ENCODE data around the gene STON2.
A peak's percentile ranks its signal among the peaks of the same experiment; 100 is the strongest.

Gene STON2

DNA sequence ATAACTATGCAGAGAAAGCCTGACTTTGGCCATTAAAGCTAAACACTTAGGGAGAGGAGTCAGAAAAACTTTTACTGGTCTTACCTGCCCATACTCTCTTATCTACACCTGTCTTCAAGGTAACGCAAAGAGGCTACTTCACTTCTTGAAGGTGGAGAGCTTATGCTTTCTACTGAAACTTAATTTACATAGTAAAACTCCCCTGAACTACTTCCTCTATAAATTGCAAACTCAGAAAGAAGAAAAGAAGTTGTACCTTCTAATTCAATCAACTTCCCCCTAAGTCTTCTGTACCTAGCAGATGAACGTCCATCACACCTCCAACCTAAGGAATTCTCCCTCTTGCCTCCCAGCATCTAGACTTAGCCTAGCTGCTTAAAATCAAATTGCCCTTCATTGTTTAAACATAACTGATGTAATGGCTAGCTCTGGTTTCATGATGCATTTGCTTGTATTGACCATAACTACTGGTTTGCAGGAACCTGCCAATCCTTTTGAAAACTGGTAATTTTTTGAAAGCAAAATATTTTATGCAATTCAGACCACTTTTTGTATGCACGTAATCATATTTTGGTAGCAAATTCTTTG is 87.7 kb downstream of the STON2 start:
- H3K9me3 ChIP-seq (ENCODE audit: insufficient read depth, low read depth, low read length), result no peaks in the 10 kb centered on the region
- H3K36me3 ChIP-seq (ENCODE audit: insufficient read depth, low read depth, low read length), result no peaks in the 10 kb centered on the region
- H3K27ac ChIP-seq (ENCODE audit: low read length), result no peak overlapping the region
- H3K9ac ChIP-seq (ENCODE audit: low read depth, low read length), result peak overlapping the region; percentile 42; the same call in 1 of the 2 replicates
- no peak overlapping the region for H3K4me3 ChIP-seq (ENCODE audit: low read length)
- H3K27me3 ChIP-seq (ENCODE audit: insufficient read depth, low read length), result no peaks in the 10 kb centered on the region
- peaks cover 68% of the 10 kb centered on the region for H3K4me1 ChIP-seq (ENCODE audit: insufficient read depth, low read length)

- peaks cover 68% of the 10 kb centered on the region for H3K4me1 ChIP-seq (ENCODE audit: insufficient read depth, low read length)
Measured at GRCh38 chr14:81311778-81312177, 88.3 kb downstream of the STON2 start.

GRCh38 chr14:81311141-81311540 is 89.0 kb downstream of the STON2 start:
- Histone ChIP-seq H3K9ac (ENCODE audit: low read depth, low read length) (no peak overlapping the region), H3K4me3 (ENCODE audit: low read length) (no peak overlapping the region), H3K36me3 (ENCODE audit: insufficient read depth, low read depth, low read length) (no peaks in the 10 kb centered on the region), H3K27ac (ENCODE audit: low read length) (no peak overlapping the region), H3K9me3 (ENCODE audit: insufficient read depth, low read depth, low read length) (no peaks in the 10 kb centered on the region), H3K4me1 (ENCODE audit: insufficient read depth, low read length) (peaks cover 64% of the 10 kb centered on the region), H3K27me3 (ENCODE audit: insufficient read depth, low read length) (no peaks in the 10 kb centered on the region)

More at GRCh38 chr14:81311778-81312177, 88.3 kb downstream of the STON2 start:
- Histone ChIP-seq H3K27ac (ENCODE audit: low read length) (no peak overlapping the region), H3K9ac (ENCODE audit: low read depth, low read length) (no peak overlapping the region), H3K9me3 (ENCODE audit: insufficient read depth, low read depth, low read length) (no peaks in the 10 kb centered on the region), H3K4me3 (ENCODE audit: low read length) (no peak overlapping the region), H3K27me3 (ENCODE audit: insufficient read depth, low read length) (no peaks in the 10 kb centered on the region), H3K36me3 (ENCODE audit: insufficient read depth, low read depth, low read length) (no peaks in the 10 kb centered on the region)

DNA sequence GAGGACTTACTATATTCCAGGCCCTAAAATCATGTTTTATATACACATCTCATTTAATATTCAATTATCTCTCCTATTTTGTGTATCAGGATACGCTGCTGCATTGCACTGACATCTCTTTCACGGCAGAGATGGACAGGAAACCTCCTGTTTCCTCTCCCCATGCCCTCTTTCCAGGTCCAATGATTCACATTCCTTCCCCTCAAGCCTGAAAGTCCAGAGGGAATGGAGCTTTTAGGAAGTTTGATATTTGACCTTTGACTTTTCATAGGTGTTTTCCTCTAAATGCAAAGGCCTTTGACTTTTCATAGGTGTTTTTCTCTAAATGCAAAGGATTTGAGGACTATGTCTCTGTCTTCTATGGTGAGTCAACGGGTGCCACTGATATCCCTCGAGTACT is 89.5 kb downstream of the STON2 start:
- no peaks in the 10 kb centered on the region for H3K27me3 ChIP-seq (ENCODE audit: insufficient read depth, low read length)
- no peak overlapping the region for H3K9ac ChIP-seq (ENCODE audit: low read depth, low read length)
- no peak overlapping the region for H3K4me3 ChIP-seq (ENCODE audit: low read length)
- peaks cover 60% of the 10 kb centered on the region for H3K4me1 ChIP-seq (ENCODE audit: insufficient read depth, low read length)
- H3K27ac ChIP-seq (ENCODE audit: low read length), result no peak overlapping the region
- no peaks in the 10 kb centered on the region for H3K9me3 ChIP-seq (ENCODE audit: insufficient read depth, low read depth, low read length)
- no peaks in the 10 kb centered on the region for H3K36me3 ChIP-seq (ENCODE audit: insufficient read depth, low read depth, low read length)

DNA sequence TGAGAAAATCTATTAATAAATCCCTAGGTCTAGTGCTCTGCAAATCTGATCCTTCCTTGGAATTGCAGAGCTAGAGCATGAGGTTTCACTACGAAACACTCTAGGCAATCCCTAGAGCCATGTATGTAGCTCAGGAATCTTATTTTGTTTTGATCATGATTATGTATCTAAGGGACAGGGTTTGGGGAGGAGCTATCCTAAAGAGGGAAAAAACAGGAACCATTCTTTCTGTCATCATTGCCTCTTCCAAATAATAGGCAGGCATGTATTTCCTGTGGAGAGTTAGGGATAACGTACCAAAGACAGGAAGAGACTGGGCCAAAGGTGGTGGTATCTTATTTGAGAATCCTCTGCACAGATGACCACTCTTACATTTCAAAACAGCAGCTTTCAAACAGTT is 90.6 kb downstream of the STON2 start:
- H3K36me3 ChIP-seq (ENCODE audit: insufficient read depth, low read depth, low read length), result no peaks in the 10 kb centered on the region
- no peaks in the 10 kb centered on the region for H3K9me3 ChIP-seq (ENCODE audit: insufficient read depth, low read depth, low read length)
- H3K27me3 ChIP-seq (ENCODE audit: insufficient read depth, low read length), result no peaks in the 10 kb centered on the region
- no peak overlapping the region for H3K9ac ChIP-seq (ENCODE audit: low read depth, low read length)
- H3K27ac ChIP-seq (ENCODE audit: low read length), result no peak overlapping the region
- peaks cover 55% of the 10 kb centered on the region for H3K4me1 ChIP-seq (ENCODE audit: insufficient read depth, low read length)
- no peak overlapping the region for H3K4me3 ChIP-seq (ENCODE audit: low read length)

GRCh38 chr14:81305743-81306142 is 94.4 kb downstream of the STON2 start:
- H3K27ac ChIP-seq (ENCODE audit: low read length), result no peak overlapping the region
- H3K36me3 ChIP-seq (ENCODE audit: insufficient read depth, low read depth, low read length), result no peaks in the 10 kb centered on the region
- H3K9me3 ChIP-seq (ENCODE audit: insufficient read depth, low read depth, low read length), result no peaks in the 10 kb centered on the region
- H3K9ac ChIP-seq (ENCODE audit: low read depth, low read length), result no peak overlapping the region
- H3K27me3 ChIP-seq (ENCODE audit: insufficient read depth, low read length), result no peaks in the 10 kb centered on the region
- no peak overlapping the region for H3K4me3 ChIP-seq (ENCODE audit: low read length)
- H3K4me1 ChIP-seq (ENCODE audit: insufficient read depth, low read length), result peaks cover 26% of the 10 kb centered on the region

DNA sequence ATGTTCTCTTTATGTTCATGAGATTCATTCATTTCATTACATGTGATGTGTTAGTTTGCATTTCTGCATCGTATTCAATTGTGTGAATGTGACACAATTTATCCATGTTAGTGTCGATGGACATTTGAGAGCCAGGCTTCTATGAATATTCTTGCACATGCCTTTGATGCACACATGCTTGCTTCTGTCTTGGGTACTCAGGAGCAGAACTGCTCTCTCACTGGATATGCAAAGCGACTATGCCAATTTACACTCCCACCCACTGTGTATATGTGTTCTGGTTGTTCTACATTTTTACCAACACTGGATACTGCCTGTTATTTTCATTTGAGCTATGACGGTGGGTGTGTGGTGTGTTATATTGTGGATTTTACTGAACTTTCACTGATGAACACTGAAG is 95.1 kb downstream of the STON2 start:
- H3K4me3 ChIP-seq (ENCODE audit: low read length), result no peak overlapping the region
- no peaks in the 10 kb centered on the region for H3K27me3 ChIP-seq (ENCODE audit: insufficient read depth, low read length)
- H3K27ac ChIP-seq (ENCODE audit: low read length), result no peak overlapping the region
- H3K4me1 ChIP-seq (ENCODE audit: insufficient read depth, low read length), result peaks cover 25% of the 10 kb centered on the region
- no peaks in the 10 kb centered on the region for H3K9me3 ChIP-seq (ENCODE audit: insufficient read depth, low read depth, low read length)
- no peak overlapping the region for H3K9ac ChIP-seq (ENCODE audit: low read depth, low read length)
- no peaks in the 10 kb centered on the region for H3K36me3 ChIP-seq (ENCODE audit: insufficient read depth, low read depth, low read length)

GRCh38 chr14:81303258-81303935 is 96.7 kb downstream of the STON2 start:
- H3K27ac ChIP-seq (ENCODE audit: low read length), result no peak overlapping the region
- no peak overlapping the region for H3K9ac ChIP-seq (ENCODE audit: low read depth, low read length)

GRCh38 chr14:81302638-81303037 is 97.5 kb downstream of the STON2 start:
- no peak overlapping the region for H3K4me3 ChIP-seq (ENCODE audit: low read length)
- no peaks in the 10 kb centered on the region for H3K9me3 ChIP-seq (ENCODE audit: insufficient read depth, low read depth, low read length)
- no peak overlapping the region for H3K27ac ChIP-seq (ENCODE audit: low read length)
- H3K9ac ChIP-seq (ENCODE audit: low read depth, low read length), result no peak overlapping the region
- H3K4me1 ChIP-seq (ENCODE audit: insufficient read depth, low read length), result peaks cover 18% of the 10 kb centered on the region
- no peaks in the 10 kb centered on the region for H3K36me3 ChIP-seq (ENCODE audit: insufficient read depth, low read depth, low read length)
- no peaks in the 10 kb centered on the region for H3K27me3 ChIP-seq (ENCODE audit: insufficient read depth, low read length)

More at GRCh38 chr14:81303258-81303935, 96.7 kb downstream of the STON2 start:
- Histone ChIP-seq H3K36me3 (ENCODE audit: insufficient read depth, low read depth, low read length) (no peaks in the 10 kb centered on the region), H3K4me3 (ENCODE audit: low read length) (no peak overlapping the region), H3K27me3 (ENCODE audit: insufficient read depth, low read length) (no peaks in the 10 kb centered on the region), H3K9me3 (ENCODE audit: insufficient read depth, low read depth, low read length) (no peaks in the 10 kb centered on the region), H3K4me1 (ENCODE audit: insufficient read depth, low read length) (peaks cover 20% of the 10 kb centered on the region)

DNA sequence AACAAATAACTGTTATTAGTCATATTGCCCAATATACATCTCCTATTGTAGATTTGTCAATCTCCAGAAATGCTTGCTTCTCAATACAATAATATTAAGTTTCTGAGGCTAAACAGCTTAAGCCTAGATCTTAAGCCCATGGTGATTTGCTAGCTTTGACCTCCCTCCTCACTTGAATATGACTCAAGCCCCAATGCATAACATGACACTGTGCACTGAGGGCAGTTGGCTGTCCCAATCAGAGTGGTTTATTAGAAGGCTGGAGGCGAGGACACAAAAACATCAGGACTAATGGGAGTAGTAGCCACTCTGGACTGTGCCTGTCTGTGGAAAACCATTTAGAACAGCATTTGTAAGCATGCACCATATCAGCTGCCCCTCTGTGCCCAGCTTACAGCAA is 98.3 kb downstream of the STON2 start:
- Histone ChIP-seq H3K4me3 (ENCODE audit: low read length) (no peak overlapping the region), H3K27me3 (ENCODE audit: insufficient read depth, low read length) (no peaks in the 10 kb centered on the region), H3K36me3 (ENCODE audit: insufficient read depth, low read depth, low read length) (no peaks in the 10 kb centered on the region), H3K27ac (ENCODE audit: low read length) (no peak overlapping the region), H3K4me1 (ENCODE audit: insufficient read depth, low read length) (peaks cover 11% of the 10 kb centered on the region), H3K9me3 (ENCODE audit: insufficient read depth, low read depth, low read length) (no peaks in the 10 kb centered on the region), H3K9ac (ENCODE audit: low read depth, low read length) (no peak overlapping the region)

DNA sequence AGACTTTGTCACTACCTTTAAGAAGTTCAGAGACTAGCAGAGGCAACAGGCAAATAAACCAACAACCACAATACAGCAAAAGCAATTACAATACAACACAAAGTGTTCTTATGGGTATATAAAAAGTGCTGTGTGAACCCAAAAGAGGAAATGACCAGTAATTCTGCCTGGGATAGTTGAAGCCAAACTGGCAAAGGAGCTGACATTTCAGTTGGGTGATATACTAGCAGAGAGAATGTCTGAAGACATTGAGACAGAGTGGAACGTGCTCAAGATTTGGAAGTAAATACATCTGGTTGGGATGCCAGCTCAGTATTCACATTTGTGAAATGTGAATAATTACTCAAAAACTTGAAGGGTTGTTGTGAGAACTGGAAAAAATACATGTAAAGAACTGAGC is 98.8 kb downstream of the STON2 start:
- no peak overlapping the region for H3K4me3 ChIP-seq (ENCODE audit: low read length)
- no peaks in the 10 kb centered on the region for H3K36me3 ChIP-seq (ENCODE audit: insufficient read depth, low read depth, low read length)
- peaks cover 11% of the 10 kb centered on the region for H3K4me1 ChIP-seq (ENCODE audit: insufficient read depth, low read length)
- no peaks in the 10 kb centered on the region for H3K27me3 ChIP-seq (ENCODE audit: insufficient read depth, low read length)
- H3K9ac ChIP-seq (ENCODE audit: low read depth, low read length), result no peak overlapping the region
- H3K27ac ChIP-seq (ENCODE audit: low read length), result no peak overlapping the region
- no peaks in the 10 kb centered on the region for H3K9me3 ChIP-seq (ENCODE audit: insufficient read depth, low read depth, low read length)

DNA sequence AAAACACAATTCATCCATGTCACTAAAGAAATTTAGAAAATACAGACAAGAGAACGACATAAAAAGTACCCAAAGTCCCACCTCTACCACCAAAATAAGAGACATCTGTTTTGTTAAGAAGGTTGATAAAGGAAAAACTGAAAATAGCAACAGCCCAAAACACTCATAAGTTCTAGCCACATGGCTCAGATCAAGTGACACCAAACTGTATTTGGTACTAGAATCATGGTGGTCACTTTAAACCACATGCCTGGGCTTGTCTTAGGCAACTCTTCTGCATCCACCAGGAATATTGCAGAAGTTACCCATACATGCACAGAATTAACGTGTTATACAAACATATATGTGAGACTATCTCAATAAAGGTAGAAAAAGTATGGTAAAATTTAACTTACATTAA is 101.2 kb downstream of the STON2 start:
- Histone ChIP-seq H3K9ac (ENCODE audit: low read depth, low read length) (no peak overlapping the region), H3K36me3 (ENCODE audit: insufficient read depth, low read depth, low read length) (no peaks in the 10 kb centered on the region), H3K9me3 (ENCODE audit: insufficient read depth, low read depth, low read length) (no peaks in the 10 kb centered on the region), H3K4me1 (ENCODE audit: insufficient read depth, low read length) (0 out of 2 replicates have a peak, but pooled peaks cover 5% of the 10 kb centered on the region), H3K27me3 (ENCODE audit: insufficient read depth, low read length) (no peaks in the 10 kb centered on the region), H3K27ac (ENCODE audit: low read length) (no peak overlapping the region), H3K4me3 (ENCODE audit: low read length) (no peak overlapping the region)
